Transverse colon (tissue), 3 donors: ENCODE data around the gene LRRC36.

Experiments used
- CTCF ChIP-seq, 5 experiments: fragments of 200-600 bp in 3 of 5; fragments of 450-650 bp in 2 of 5; sonication (generic) in 3 of 5; IDR thresholded peaks; 1 replicate in 2 of 5; 2 replicates in 3 of 5; pipeline ENCODE4 v1.5.1; 2016 to 2017; ENCODE audit warnings: antibody characterized with exemption in 5 of 5, inconsistent platforms in 3 of 5, mild to moderate bottlenecking in 2 of 5, moderate library complexity in 1 of 5
- EP300 ChIP-seq: sonication (generic); formaldehyde crosslinking; IDR thresholded peaks from one replicate; pipeline ENCODE4 v1.6.1; 2017; ENCODE audit warnings: antibody characterized with exemption, low read depth

GRCh38 chr16:67395105-67395457, 68.5 kb downstream of the LRRC36 start:
- TF ChIP-seq EP300 = no peak
- TF ChIP-seq CTCF (IDR thresholded peaks at IDR 0.05) = no peak
